Measurements from ENCODE around the gene NOS1AP.
"Not testable (repeated sequence)": the region's sequence is repeated elsewhere in the genome, so short reads cannot be mapped to it uniquely, and the experiment has no call there.

The NOS1AP gene

DNA sequence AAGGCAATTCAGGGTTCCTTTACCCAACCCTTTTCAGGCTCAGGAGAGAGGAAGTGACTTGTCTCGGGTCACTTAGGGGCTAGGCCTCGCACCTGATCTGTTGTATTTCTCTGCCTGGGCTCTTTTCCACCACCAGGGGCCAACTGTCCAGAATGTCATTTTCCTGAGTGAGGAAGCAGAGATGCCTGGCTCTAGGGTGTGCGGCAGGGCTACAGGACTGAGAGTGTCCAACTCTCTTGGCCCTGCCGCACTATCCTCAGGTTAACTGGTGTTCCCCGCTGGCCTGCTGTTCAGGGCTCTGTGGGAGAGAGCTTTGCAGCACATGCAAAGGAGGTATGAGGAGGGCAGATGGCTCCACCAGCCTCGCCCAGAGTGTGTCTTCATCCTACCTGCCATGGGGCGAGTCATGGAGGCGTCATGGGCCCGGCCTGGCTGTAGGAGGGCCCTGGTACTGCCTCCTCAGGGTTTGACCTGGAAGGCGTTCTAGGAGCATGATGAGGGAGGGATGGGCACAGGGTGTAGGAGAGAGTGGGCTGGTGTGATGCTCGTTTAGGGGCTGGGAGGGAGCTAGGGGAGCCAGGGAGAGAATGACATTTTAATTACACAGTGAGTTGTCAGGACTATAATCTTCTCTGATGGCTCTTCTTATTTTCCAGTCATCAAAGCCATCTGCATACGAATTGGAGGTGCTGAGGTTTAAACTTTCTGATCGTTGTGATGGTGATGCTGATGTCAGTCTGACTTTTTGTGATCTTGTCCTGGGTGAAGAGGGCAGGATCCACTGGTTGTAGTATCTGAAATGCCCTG lies 128.3 kb downstream of the NOS1AP start:
- DNase-seq, result no peak

DNA sequence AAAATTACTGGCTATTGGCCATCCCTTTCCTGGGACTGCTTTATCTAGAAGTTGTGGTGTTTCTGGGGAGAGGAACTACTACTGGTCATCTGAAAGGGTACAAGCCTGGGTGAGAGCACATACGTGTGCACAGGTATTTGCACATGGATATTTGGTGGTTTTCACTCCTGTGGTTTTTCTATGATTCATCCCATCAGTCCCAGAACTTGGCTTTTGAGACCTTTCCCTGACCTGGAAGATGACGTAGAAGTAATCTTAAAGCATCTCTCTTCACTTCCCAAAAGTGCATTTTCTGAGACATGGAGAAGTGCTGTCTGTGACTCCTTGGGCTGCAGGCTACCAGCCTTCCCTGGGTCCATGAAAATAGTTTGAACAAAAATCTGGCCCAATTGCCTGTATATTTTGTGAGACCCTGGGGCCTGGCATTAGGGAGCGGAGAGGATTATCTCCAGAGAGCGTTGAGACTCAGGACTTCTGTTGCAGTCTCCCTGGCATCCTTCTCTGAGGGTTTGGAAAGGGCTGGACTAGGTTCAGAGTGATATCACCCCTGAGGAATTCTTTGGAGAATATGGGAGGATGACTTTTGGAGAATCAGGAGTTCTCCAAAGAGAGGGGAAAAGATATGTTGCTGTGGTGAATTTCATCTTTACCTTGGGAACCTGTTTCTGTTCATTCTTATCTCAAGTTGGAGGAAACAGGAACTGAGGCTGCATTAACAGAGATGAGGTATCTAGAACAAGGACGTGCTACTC lies 130.8 kb downstream of the NOS1AP start:
- no peak for DNase-seq

- not testable (repeated sequence) for DNase-seq
Observed at GRCh38 chr1:162201062-162201461, 131.6 kb downstream of the NOS1AP start.

DNA sequence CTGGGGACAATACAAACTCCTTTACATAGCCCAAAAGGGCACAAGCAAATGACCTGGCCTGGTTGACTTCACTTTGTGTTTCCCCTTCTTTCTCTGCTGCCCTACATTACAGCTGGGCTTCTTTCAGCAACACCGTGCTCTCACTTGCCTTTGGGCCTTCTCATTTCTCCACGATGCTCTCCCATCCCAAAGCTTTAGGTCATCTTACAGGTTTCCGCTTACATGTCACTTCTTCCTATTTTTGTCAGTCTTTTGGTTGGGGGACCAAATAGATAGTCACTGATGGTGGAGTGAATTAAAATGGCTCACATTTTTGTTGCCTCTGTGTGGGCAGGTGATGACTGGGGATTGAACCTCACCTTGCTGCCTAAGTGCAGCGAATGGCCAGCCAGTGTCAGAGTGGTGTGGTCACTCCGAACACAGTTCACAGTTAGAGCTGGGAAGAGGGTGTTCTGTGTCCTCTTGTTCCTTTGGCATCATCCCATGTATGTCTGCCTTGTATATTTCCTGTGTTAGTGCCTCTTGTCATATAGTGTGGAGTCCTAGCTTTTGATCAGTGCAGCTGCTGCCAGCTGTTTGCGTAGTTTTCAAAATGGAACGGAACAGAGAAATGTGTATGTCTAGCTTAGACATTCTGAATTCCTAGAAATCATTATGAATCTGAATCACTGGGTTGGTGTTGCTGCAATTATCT lies 134.8 kb downstream of the NOS1AP start:
- no peak for DNase-seq

DNA sequence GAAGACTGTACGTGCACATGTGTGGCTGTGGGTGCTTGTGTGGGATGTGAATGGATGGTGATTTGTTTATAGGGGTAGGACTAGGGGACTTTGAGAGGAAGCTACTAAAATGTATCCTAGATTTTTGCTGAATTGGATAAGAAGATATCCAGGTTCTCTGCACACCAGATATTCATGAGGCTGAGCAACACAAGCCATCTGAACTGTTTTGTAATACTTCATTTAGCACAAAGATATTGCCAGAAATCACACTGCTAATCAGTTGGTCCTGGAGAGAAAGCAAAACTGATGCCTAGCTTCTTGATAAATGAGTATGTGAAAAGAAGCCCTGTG lies 135.3 kb downstream of the NOS1AP start:
- no peak for DNase-seq

DNA sequence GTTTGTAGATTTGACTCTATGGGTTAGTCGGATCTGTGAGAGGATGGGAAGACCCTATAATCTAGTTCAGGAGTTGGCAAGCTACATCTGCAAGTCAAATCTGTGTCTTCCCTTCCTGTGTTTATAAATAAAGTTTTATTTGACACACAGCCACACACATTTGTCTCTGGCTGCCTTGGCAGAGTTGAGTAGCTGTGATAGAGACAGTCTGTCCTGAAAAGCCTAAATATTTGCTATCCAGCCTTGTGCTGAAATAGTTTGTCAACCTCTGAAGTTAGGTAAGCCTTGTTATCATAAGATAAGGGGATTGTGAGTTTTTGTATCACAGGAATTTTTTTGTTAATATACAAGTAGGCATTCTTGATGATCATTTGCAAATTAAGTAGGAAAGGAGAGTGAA lies 136.8 kb downstream of the NOS1AP start:
- no peak for DNase-seq

- no peak for DNase-seq
Observed at GRCh38 chr1:162206749-162207635, 137.5 kb downstream of the NOS1AP start.

DNA sequence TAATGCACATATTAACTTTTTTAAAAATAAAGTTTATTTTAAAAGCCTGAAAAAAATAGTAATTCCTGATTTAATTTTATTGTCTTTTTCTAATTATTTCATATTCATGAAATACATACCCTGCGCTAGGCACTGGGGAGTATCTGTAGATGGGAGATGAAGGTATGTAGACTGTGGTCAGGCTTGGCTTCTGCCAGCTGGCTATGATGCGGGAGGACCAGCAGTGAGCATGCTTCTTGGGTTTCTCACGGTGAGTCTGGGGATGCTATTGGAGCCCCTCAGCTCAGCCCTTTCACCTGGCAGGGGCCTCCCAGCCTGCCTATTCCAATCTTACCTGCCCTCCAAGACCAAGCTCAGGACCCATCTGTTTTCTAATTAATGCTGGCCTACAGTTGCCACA lies 138.4 kb downstream of the NOS1AP start:
- DNase-seq, result no peak

- no peak for DNase-seq
Observed at GRCh38 chr1:162210196-162210595, 140.7 kb downstream of the NOS1AP start.

DNA sequence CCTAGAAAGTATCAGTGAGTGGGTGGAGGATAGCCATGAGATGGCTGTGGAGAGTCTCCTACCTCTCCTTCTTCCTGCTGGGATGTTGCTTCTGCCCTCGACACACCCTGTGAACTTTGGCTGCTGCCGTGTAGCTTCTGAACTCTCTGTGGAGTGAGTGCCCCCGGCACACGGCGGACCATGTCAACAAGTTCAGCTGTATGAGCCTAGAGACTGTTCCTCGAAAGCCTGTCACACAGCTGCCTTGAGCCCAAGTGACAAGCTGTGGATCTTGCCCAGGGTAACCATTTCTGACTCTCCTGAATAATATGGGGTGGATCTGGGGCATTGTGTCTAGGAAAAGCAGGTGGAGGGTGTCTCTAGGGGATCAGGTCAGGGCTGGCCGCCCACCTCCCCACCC lies 143.2 kb downstream of the NOS1AP start:
- DNase-seq, result no peak

- no peak for DNase-seq
Observed at GRCh38 chr1:162213281-162213912, 143.9 kb downstream of the NOS1AP start.

- no peak for DNase-seq
Observed at GRCh38 chr1:162214202-162214601, 144.7 kb downstream of the NOS1AP start.

DNA sequence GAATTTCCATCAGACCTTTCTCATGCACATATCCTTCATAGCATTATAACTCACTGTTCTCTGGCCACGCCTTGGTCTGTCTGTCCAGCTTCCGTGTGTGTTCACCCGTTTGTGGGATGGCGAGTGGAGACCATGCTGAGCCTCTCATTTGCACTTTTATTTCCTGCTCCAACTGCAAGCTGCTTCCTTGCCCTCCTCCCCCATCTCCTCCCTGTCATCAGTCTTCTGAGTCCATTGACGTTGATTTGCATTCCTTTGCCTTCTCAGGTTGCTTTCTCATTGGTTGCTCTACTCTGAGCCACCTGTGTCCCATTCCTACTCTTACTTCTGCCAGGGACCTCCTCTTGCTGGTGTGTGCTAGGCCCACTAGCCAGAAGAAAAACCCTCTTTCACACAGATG lies 146.4 kb downstream of the NOS1AP start:
- no peak for DNase-seq

DNA sequence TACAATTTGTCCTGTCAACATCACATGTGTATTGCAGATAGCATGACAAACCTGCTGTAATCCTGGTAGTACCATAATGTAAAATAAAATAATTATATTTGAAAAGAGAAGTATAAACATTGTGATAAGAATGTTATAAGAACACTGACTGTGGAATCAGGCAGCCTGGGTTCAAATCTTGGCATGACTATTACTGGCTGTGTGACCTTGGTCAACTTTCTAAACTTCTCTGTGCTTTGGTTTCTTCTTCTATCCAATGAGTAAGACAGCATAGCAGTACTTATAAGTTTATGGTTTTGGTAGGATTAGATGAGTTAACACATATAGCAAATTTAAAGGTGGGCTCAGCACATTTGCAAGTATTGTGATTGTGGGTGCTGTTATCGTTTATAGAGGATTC lies 147.1 kb downstream of the NOS1AP start:
- DNase-seq, result no peak

DNA sequence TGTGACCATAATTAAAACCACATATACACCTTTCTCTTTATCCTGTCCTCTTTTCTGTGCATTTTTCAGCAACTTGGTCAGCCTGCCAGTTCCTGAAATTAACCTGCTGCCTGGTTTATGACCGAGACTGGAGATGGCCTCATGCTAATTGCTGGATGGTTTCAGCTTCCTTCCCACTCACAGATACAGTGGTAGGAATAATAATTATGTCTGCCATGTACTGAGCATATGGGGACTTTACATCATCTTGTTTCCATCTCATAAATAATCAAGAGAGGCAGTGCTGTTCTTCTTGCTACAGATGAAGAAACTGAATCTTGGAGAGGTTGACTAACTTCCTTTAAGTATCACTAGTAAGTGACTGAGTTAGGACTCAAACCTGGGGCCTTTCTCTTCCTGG lies 148.2 kb downstream of the NOS1AP start:
- DNase-seq, result no peak

GRCh38 chr1:162218546-162218945 lies 149.1 kb downstream of the NOS1AP start:
- DNase-seq, result no peak

GRCh38 chr1:162218975-162219374 lies 149.5 kb downstream of the NOS1AP start:
- DNase-seq, result no peak

DNA sequence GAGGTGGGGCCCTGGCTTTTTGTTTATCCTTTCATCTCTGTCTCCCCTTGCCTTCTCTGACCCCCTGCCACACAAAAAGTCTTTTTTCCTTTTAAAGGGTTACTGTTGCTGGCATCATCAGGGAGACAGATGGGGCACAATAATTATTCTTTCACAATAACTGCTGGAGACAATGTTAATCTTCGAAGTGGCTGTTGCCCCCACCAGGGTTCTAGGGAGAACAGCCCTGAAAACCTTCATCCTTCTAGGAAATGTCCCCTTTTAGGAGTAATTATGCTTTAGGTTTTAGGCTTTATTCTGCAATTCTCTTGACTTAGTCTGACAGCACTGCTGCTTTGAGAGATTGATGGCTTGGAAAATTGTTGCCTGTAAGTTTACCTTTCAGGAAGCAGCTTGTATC lies 150.0 kb downstream of the NOS1AP start:
- DNase-seq, result no peak

GRCh38 chr1:162220009-162220539 lies 150.6 kb downstream of the NOS1AP start:
- no peak for DNase-seq

GRCh38 chr1:162222014-162222413 lies 152.5 kb downstream of the NOS1AP start:
- DNase-seq, result no peak

DNA sequence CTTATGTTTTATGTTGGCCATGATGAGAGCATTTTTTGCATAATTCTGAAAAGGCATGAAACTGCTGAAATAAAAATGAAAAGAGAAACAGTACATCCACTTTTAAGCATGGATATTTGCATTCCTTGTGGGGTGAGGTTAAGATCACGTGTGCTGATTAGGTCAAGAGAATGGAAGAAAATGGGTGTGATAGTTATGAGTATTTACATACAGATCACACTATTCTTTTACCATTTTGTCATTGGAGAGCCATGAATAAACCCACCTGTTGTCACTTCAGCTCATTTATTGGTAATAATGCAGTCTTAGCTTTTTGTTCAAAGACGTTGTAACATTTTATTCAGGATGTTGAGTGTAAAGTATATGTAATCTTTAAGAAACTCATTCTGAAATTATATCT lies 153.2 kb downstream of the NOS1AP start:
- no peak for DNase-seq

GRCh38 chr1:162223488-162223887 lies 154.0 kb downstream of the NOS1AP start:
- DNase-seq, result no peak
